ENCODE results near the gene PLXNA2.

The PLXNA2 gene

GRCh38 chr1:208084764-208085163 is 159.4 kb downstream of the PLXNA2 start:
- DNase-seq: no peak

GRCh38 chr1:208084220-208084619 is 160.0 kb downstream of the PLXNA2 start:
- no peak for DNase-seq

GRCh38 chr1:208083715-208084085 is 160.5 kb downstream of the PLXNA2 start:
- DNase-seq: no peak

GRCh38 chr1:208083016-208083714 is 161.0 kb downstream of the PLXNA2 start:
- DNase-seq: no peak

- peak; percentile 42 for DNase-seq
Measured at GRCh38 chr1:208081972-208082371, 162.2 kb downstream of the PLXNA2 start.

- no peak for DNase-seq
Measured at GRCh38 chr1:208080396-208081286, 163.5 kb downstream of the PLXNA2 start.

- DNase-seq: no peak
Measured at GRCh38 chr1:208079161-208079560, 165.0 kb downstream of the PLXNA2 start.

GRCh38 chr1:208078752-208079151 is 165.4 kb downstream of the PLXNA2 start:
- DNase-seq: no peak

- DNase-seq: peak; percentile 76
Measured at GRCh38 chr1:208077232-208078075, 166.7 kb downstream of the PLXNA2 start.

GRCh38 chr1:208074353-208074752 is 169.8 kb downstream of the PLXNA2 start:
- DNase-seq: no peak

- no peak for DNase-seq
Measured at GRCh38 chr1:208071435-208072031, 172.7 kb downstream of the PLXNA2 start.

- no peak for DNase-seq
Measured at GRCh38 chr1:208069908-208070307, 174.3 kb downstream of the PLXNA2 start.

- no peak for DNase-seq
Measured at GRCh38 chr1:208069317-208069716, 174.9 kb downstream of the PLXNA2 start.

GRCh38 chr1:208068908-208069307 is 175.3 kb downstream of the PLXNA2 start:
- no peak for DNase-seq

- no peak for DNase-seq
Measured at GRCh38 chr1:208068407-208068806, 175.8 kb downstream of the PLXNA2 start.

GRCh38 chr1:208066583-208066982 is 177.6 kb downstream of the PLXNA2 start:
- no peak for DNase-seq

GRCh38 chr1:208065862-208066261 is 178.3 kb downstream of the PLXNA2 start:
- no peak for DNase-seq

GRCh38 chr1:208061632-208062031 is 182.6 kb downstream of the PLXNA2 start:
- no peak for DNase-seq

- no peak for DNase-seq
Measured at GRCh38 chr1:208061118-208061517, 183.1 kb downstream of the PLXNA2 start.

GRCh38 chr1:208060215-208060869 is 183.8 kb downstream of the PLXNA2 start:
- DNase-seq: no peak

GRCh38 chr1:208059409-208060001 is 184.7 kb downstream of the PLXNA2 start:
- no peak for DNase-seq

- no peak for DNase-seq
Measured at GRCh38 chr1:208058756-208059155, 185.4 kb downstream of the PLXNA2 start.

Data from right hindlimb (tissue), 1 donor.